ENCODE data around the gene LRBA.

DNA sequence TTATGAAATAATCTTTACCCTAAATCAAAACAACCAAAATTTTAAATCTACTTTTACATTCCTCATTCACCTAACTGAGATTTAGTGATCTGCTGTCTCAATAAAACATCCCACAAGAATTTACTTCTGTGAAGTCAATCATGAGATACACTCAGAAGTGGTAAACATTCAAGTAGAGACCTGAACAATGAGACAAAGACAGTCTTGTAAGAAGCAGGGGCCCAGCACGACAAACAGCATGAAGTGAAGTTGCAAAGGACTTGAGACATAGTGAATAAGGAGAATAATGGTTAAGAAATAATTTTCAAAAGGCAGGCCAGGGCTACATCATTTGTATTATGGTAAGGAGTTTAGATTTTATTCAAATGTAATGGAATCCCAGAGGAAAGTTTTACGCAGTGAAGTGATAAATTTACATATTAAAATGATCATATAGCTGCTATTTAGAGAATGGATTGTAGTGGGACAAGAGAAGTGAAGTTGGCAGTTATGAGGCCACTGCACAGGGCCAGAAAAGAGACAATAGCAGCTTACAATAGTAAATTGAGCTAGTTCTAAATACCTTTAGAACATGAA is 331.2 kb downstream of the LRBA start:
- TF ChIP-seq CREB1 (CRISPR knock-in tag; IDR thresholded peaks at IDR 0.05): no peak
- TF ChIP-seq, protein P1, sequence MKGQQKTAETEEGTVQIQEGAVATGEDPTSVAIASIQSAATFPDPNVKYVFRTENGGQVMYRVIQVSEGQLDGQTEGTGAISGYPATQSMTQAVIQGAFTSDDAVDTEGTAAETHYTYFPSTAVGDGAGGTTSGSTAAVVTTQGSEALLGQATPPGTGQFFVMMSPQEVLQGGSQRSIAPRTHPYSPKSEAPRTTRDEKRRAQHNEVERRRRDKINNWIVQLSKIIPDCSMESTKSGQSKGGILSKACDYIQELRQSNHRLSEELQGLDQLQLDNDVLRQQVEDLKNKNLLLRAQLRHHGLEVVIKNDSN (CRISPR knock-in tag; IDR thresholded peaks at IDR 0.05): no peak
- TF ChIP-seq CTCF (IDR thresholded peaks at IDR 0.05): no peak
- TF ChIP-seq GRHL2 (CRISPR knock-in tag; IDR thresholded peaks at IDR 0.05; ENCODE audit: insufficient replicate concordance, severe bottlenecking): no peak
- TF ChIP-seq CREM (CRISPR knock-in tag; IDR thresholded peaks at IDR 0.05): no peak
- TF ChIP-seq ZNF512 (CRISPR knock-in tag; IDR thresholded peaks at IDR 0.05; ENCODE audit: borderline replicate concordance): no peak
- no peak for TF ChIP-seq ETV6 (CRISPR knock-in tag; IDR thresholded peaks at IDR 0.05)
- TF ChIP-seq CBFB (CRISPR knock-in tag; IDR thresholded peaks at IDR 0.05; ENCODE audit: low read depth): no peak
- no peak for TF ChIP-seq GABPB1 (CRISPR knock-in tag; IDR thresholded peaks at IDR 0.05)
- no peak for TF ChIP-seq ZMAT4 (CRISPR knock-in tag; IDR thresholded peaks at IDR 0.05)
- TF ChIP-seq MAX (CRISPR knock-in tag; IDR thresholded peaks at IDR 0.05): no peak
